ENCODE data around the gene IKZF5. TPM values are rescaled to one million over a fixed set of nuclear protein-coding genes. Genes with fewer than 3 reads are reported as not detected.

The IKZF5 gene
- total RNA-seq, 1 experiment from 2014 or later: 17.1 TPM

DNA sequence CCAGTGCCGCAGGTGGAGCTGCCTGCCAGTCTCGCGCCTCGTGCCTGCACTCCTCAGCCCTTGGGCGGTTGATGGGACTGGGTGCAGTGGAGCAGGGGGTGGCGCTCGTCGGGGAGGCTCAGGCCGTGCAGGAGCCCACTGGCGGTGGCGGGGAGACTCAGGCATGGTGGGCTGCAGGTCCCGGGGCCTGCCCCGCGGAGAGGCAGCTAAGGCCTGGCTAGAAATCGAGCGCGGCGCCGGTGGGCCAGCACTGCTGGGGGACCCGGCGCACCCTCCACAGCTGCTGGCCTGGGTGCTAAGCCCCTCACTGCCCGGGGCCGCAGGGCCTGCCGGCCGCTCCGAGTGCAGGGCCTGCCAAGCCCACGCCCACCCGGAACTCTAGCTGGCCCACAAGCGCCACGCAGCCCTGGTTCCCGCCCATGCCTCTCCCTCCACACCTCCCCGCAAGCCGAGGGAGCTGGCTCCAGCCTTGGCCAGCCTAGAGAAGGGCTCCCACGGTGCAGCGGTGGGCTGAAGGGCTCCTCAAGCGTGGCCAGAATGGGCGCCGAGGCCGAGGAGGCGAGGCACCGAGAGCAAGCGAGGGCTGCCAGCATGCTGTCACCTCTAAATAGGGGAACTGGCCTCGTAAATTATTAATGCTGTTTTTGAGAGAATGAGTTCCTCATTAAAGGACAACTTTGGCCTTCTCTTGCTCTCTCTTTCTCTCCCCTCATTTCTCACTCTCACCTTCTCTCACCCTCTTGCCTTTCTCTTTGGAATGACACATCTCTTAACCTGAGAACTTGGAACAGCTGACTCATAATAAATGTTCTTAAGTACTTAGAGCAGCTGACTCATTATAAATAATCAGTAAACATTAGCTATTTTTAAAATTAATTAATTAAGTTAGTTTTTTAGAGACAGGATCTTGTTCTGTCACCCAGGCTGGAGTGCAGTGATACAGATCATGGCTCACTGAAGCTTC lies 5.1 kb upstream of the IKZF5 start:
- H4K20me1 ChIP-seq (ENCODE audit: insufficient read depth): no peaks in the 10 kb centered on the region
- POLR2A ChIA-PET: no interaction called here
- no peaks in the 10 kb centered on the region for H3K79me2 ChIP-seq (ENCODE audit: insufficient read depth, low read length)
- TF ChIP-seq, protein P1, sequence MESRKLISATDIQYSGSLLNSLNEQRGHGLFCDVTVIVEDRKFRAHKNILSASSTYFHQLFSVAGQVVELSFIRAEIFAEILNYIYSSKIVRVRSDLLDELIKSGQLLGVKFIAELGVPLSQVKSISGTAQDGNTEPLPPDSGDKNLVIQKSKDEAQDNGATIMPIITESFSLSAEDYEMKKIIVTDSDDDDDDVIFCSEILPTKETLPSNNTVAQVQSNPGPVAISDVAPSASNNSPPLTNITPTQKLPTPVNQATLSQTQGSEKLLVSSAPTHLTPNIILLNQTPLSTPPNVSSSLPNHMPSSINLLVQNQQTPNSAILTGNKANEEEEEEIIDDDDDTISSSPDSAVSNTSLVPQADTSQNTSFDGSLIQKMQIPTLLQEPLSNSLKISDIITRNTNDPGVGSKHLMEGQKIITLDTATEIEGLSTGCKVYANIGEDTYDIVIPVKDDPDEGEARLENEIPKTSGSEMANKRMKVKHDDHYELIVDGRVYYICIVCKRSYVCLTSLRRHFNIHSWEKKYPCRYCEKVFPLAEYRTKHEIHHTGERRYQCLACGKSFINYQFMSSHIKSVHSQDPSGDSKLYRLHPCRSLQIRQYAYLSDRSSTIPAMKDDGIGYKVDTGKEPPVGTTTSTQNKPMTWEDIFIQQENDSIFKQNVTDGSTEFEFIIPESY (IDR thresholded peaks at IDR 0.05; ENCODE audit: extremely low read depth, insufficient replicate concordance, low read length): no peak
- TF ChIP-seq SIN3A (IDR thresholded peaks at IDR 0.05; ENCODE audit: low read depth) (no peak), POLR2A (IDR thresholded peaks at IDR 0.05; ENCODE audit: borderline replicate concordance, extremely low read depth, insufficient read depth, insufficient read length) (no peak), EGR1 (IDR thresholded peaks at IDR 0.05; ENCODE audit: low read depth) (no peak), EZH2 (IDR thresholded peaks at IDR 0.05) (no peak), TCF7L2 (IDR thresholded peaks at IDR 0.05; ENCODE audit: borderline replicate concordance, extremely low read depth, insufficient read depth, insufficient read length) (no peak), CTCF (IDR thresholded peaks at IDR 0.05 in 2 of 3, conservative IDR thresholded peaks at IDR 0.05 in 1 of 3; ENCODE audit: borderline replicate concordance in 1 of 3, insufficient read depth in 1 of 3, low read depth in 2 of 3, low read length in 2 of 3) (no peak), FOSL1 (IDR thresholded peaks at IDR 0.05; ENCODE audit: low read depth) (no peak), ATF3 (IDR thresholded peaks at IDR 0.05) (no peak), CEBPB (IDR thresholded peaks at IDR 0.05; ENCODE audit: low read depth) (no peak), POLR2AphosphoS5 (IDR thresholded peaks at IDR 0.05; ENCODE audit: low read depth, low read length) (no peak), YY1 (IDR thresholded peaks at IDR 0.05; ENCODE audit: extremely low read depth, insufficient replicate concordance, low read depth, low read length) (no peak), ZFX (IDR thresholded peaks at IDR 0.05) (no peak), SP1 (IDR thresholded peaks at IDR 0.05; ENCODE audit: low read depth) (no peak), CBX3 (IDR thresholded peaks at IDR 0.05; ENCODE audit: low read depth) (no peak), ELF1 (IDR thresholded peaks at IDR 0.05; ENCODE audit: borderline replicate concordance, low read depth) (no peak), RAD21 (IDR thresholded peaks at IDR 0.05; ENCODE audit: low read depth) (no peak)
- TF ChIP-seq, protein P2, sequence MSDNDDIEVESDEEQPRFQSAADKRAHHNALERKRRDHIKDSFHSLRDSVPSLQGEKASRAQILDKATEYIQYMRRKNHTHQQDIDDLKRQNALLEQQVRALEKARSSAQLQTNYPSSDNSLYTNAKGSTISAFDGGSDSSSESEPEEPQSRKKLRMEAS (IDR thresholded peaks at IDR 0.05): no peak
- TF ChIP-seq, protein P3, sequence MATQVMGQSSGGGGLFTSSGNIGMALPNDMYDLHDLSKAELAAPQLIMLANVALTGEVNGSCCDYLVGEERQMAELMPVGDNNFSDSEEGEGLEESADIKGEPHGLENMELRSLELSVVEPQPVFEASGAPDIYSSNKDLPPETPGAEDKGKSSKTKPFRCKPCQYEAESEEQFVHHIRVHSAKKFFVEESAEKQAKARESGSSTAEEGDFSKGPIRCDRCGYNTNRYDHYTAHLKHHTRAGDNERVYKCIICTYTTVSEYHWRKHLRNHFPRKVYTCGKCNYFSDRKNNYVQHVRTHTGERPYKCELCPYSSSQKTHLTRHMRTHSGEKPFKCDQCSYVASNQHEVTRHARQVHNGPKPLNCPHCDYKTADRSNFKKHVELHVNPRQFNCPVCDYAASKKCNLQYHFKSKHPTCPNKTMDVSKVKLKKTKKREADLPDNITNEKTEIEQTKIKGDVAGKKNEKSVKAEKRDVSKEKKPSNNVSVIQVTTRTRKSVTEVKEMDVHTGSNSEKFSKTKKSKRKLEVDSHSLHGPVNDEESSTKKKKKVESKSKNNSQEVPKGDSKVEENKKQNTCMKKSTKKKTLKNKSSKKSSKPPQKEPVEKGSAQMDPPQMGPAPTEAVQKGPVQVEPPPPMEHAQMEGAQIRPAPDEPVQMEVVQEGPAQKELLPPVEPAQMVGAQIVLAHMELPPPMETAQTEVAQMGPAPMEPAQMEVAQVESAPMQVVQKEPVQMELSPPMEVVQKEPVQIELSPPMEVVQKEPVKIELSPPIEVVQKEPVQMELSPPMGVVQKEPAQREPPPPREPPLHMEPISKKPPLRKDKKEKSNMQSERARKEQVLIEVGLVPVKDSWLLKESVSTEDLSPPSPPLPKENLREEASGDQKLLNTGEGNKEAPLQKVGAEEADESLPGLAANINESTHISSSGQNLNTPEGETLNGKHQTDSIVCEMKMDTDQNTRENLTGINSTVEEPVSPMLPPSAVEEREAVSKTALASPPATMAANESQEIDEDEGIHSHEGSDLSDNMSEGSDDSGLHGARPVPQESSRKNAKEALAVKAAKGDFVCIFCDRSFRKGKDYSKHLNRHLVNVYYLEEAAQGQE (IDR thresholded peaks at IDR 0.05; ENCODE audit: low read depth): no peak

More for the DNA sequence above, 5.1 kb upstream of the IKZF5 start:
- no peaks in the 10 kb centered on the region for H3K9me3 ChIP-seq (ENCODE audit: control insufficient read depth in 1 of 2, insufficient read depth in 1 of 2, low read depth in 1 of 2, low read length in 2 of 2)
- no peak overlapping the region for H3K4me2 ChIP-seq (ENCODE audit: low read length)
- DNase-seq (ENCODE audit: low read depth, low spot score) (no peak), ATAC-seq (no peak)
- no peaks in the 10 kb centered on the region for H3K9me2 ChIP-seq (ENCODE audit: insufficient read depth)
- peaks cover 7% of the 10 kb centered on the region in 2 experiments; a peak in 3 of 4 replicates for H3K4me1 ChIP-seq (ENCODE audit: control insufficient read depth in 1 of 2, insufficient read depth in 2 of 2, low read length in 2 of 2)
- no peaks in the 10 kb centered on the region for H3K36me3 ChIP-seq (ENCODE audit: control insufficient read depth in 1 of 2, insufficient read depth in 2 of 2, low read length in 2 of 2)
- no peaks in the 10 kb centered on the region for H3K27me3 ChIP-seq (ENCODE audit: insufficient read depth, low read length)
- no peak overlapping the region for H3K27ac ChIP-seq (ENCODE audit: low read depth, low read length)
- no peak overlapping the region for H3K9ac ChIP-seq (ENCODE audit: low read length)
- H2AFZ ChIP-seq (ENCODE audit: low read depth, low read length, poor library complexity, severe bottlenecking): no peak overlapping the region
- ChIA-PET RAD21 (ENCODE audit: low non-redundant PET in 1 of 2, low total read pairs in 2 of 2, uncharacterized antibody in 2 of 2, unreplicated experiment in 2 of 2) (no interaction called here), CTCF (interaction anchor here (1.5 to 1.8 kb wide), 2 partner anchors 8 to 559 kb away, joined by 3 to 7 read pairs; no protein-coding TSS in a partner anchor)
- BruUV-seq (replicated peaks): no TSS peak
- intact Hi-C loops (cut with micrococcal nuclease): no loop called here
- H3K4me3 ChIP-seq (replicated peaks in 1 of 2; ENCODE audit: low read depth in 1 of 2, low read length in 2 of 2): no peak overlapping the region

Data from HCT116 (cell line).